Fibroblast of mammary gland (primary cell): ENCODE data around the gene DKC1.
A peak's percentile ranks its signal among the peaks of the same experiment; 100 is the strongest.

Experiments
- DNase-seq: peaks from one replicate; pipeline ENCODE4 v3.0.0-alpha.2; 2010; ENCODE audit warnings: low read depth
- H3K4me3 ChIP-seq: 2 replicates; pipeline ENCODE4 v1.5.1; 2011; ENCODE audit warnings: low read depth, mild to moderate bottlenecking, low read length, moderate library complexity; ENCODE audit not compliant: control insufficient read depth
- TF ChIP-seq, protein P1 (sequence below): conservative IDR thresholded peaks from 2 replicates; pipeline ENCODE4 v1.5.1; 2011; ENCODE audit warnings: low read depth, low read length, inconsistent platforms; ENCODE audit not compliant: control insufficient read depth, insufficient read depth

DKC1 gene

DNA sequence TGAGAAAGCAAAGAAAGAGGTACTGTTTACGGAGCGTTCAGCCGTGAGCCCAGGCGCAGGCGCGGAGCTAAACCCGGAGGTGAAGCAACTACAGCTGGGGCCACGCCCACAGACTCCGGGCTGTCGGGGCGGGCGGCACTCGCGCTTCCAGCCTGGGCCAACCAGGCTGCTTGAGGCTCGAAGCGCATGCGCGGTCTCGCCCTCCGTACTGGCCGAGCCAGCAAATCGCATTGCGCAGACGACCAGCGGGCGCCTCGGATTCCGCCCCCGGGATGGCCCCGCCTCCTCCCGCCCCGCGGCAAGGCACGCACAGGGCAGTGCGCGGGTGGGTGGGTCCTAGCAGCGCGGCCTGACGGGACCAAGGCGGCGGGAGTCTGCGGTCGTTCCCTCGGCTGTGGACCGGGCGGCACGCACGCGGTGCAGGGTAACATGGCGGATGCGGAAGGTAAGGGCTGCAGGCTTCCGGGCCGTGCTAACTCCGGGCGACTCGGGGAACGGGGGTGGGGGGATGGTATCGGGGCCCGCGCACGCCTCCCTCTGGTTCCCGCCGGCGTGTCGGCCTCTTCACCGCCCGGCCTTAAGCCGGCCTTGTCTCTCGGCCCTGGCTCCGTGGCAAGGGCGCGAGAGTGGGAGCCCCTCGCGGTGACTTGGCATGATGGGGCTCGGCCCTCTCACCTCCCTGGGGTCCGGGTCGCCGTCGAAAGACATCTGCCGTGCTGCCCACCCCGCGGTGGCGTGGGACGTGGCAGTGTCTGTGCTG, at the start of gene DKC1:
Gene DKC1, plus strand, starts transcription at position 328 of the 760 bp plus-strand sequence. Its CDS starts 102 bp downstream, at position 430.
- H3K4me3 ChIP-seq = peak within 1 kb of the TSS; percentile 77
- peak; percentile 92 for DNase-seq
- TF ChIP-seq, protein P1, sequence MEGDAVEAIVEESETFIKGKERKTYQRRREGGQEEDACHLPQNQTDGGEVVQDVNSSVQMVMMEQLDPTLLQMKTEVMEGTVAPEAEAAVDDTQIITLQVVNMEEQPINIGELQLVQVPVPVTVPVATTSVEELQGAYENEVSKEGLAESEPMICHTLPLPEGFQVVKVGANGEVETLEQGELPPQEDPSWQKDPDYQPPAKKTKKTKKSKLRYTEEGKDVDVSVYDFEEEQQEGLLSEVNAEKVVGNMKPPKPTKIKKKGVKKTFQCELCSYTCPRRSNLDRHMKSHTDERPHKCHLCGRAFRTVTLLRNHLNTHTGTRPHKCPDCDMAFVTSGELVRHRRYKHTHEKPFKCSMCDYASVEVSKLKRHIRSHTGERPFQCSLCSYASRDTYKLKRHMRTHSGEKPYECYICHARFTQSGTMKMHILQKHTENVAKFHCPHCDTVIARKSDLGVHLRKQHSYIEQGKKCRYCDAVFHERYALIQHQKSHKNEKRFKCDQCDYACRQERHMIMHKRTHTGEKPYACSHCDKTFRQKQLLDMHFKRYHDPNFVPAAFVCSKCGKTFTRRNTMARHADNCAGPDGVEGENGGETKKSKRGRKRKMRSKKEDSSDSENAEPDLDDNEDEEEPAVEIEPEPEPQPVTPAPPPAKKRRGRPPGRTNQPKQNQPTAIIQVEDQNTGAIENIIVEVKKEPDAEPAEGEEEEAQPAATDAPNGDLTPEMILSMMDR = no peak

DNA sequence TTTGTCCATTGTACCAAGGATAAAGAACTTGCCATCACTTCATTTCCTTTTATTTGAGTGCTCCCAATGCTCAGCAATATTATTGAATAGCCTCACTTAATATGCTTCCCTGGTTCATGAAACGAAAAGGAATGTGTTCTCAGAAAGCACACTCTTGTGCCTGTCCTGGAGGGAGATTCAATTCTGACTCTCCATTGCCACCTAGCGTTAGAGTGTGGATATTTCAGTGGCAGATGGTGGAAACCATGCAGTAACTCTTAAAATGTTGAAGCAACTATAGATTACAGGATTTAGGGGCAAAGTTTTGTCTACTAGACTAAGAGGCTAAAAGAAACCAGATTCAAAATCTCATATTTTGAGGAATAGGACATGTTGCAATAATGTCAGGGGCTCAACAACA, 47.7 kb upstream of the DKC1 start:
- no peak overlapping the region for H3K4me3 ChIP-seq
- DNase-seq = peak; percentile 62
- TF ChIP-seq, protein P1 = peak; percentile 81

DNA sequence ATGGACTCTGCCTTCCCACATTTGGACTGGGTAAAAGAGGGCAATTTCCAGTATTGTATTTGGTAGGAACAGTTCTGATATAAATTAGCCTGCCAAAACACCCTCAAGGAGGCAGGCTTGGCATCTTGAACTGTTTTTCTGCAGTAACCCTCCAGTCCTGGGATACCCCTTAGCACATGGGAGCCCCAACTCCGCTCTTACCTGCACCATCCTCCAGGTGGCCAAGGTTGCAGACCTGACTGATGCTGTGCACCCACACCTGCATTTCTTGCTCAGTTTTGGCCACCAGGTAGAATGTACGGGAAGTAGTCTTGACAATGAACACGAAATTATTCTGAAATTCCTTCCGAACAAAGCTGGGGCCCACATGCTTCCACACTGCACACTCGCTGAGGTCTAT, 46.8 kb upstream of the DKC1 start:
- H3K4me3 ChIP-seq = no peak overlapping the region
- no peak for DNase-seq
- TF ChIP-seq, protein P1 = no peak

DNA sequence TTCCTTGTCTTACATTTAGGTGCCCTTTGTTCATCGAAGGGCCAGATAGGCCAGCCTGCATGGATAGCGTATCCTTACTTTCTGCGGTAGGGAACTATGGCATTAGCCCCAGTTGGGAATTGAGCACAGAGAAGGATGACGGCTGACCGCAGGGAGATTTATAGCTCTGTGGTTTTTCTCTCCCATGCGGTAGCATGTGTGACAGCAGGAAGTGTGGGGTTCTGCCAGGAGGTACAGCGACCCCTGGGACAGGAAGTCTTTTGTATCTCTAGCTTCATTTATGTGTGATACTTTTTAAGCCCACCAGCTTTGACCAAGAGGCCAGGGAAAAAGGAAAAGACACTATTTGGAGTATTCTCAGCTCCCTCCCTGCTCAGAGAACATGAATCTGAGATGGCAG, 44.8 kb upstream of the DKC1 start:
- H3K4me3 ChIP-seq = no peak overlapping the region
- DNase-seq = peak; percentile 68
- TF ChIP-seq, protein P1 = no peak

DNA sequence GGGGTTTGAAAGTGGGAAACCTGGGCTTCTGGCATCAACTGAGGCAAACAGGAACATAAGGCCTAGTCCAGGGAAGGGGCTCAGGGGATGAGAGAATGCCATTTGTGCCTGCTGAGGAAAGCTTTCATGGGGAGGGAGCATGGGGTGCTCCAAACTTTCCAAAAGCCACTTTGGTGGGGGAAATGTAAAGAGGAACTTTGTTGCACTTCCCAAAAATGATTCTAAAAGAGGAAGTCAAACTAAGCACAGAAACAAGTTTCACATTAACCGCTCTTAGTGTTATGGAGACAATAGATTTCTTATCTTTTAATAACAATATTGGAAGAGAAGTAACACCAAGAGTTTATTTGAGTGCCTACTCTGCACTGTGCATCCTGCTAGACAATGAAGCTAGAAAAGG, 44.0 kb upstream of the DKC1 start:
- TF ChIP-seq, protein P1 = no peak
- no peak for DNase-seq
- H3K4me3 ChIP-seq = no peak overlapping the region

DNA sequence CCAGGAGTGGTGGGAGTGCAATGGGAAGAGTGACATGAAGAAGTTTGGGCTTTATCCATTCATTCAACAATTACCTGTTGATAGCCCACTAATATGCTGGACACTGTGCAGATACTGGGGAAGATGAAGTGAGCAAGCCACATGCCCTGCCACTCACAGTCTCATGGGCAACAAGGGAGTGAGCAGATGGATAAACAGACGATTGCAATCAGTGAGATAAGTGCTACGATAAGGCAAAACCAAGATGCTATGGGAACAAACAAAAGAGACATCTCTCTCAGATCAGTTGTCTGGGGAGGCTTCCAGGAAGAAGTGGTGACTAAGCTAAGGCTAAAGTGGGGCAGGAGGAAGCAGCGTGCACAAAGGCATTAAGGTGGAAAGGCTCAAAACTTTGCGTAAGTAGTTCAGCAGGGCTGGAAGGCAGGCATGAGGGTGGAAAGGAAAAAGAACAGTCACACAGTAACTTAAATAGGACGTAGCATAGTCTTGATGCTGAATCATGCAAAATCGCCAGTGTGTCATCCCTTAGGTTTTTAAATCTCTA, 43.5 kb upstream of the DKC1 start:
- TF ChIP-seq, protein P1 = no peak
- peak; percentile 90 for DNase-seq
- no peak overlapping the region for H3K4me3 ChIP-seq
